HEK293 (cell line): ENCODE results near the gene EYS.

Experiments
- TRIM28 ChIP-seq: IDR thresholded peaks from 2 replicates; pipeline ENCODE4 v1.6.1; 2011; ENCODE audit warnings: low read length, control low read depth, borderline replicate concordance
- ZNF10 ChIP-seq: fragments of 450-650 bp; formaldehyde crosslinking; IDR thresholded peaks from 2 replicates; pipeline ENCODE4 v1.5.1; 2017; ENCODE audit warnings: missing biosample characterization, missing genetic modification characterization
- ZNF155 ChIP-seq: fragments of 450-650 bp; formaldehyde crosslinking; IDR thresholded peaks from 2 replicates; pipeline ENCODE4 v1.5.1; 2016; ENCODE audit warnings: missing biosample characterization, missing genetic modification characterization
- ZNF558 ChIP-seq: fragments of 450-650 bp; formaldehyde crosslinking; IDR thresholded peaks from 2 replicates; pipeline ENCODE4 v1.5.1; 2016; ENCODE audit warnings: missing biosample characterization, missing genetic modification characterization
- TF ChIP-seq, protein P1 (sequence below): fragments of 450-650 bp; formaldehyde crosslinking; IDR thresholded peaks from 2 replicates; pipeline ENCODE4 v1.5.1; 2016; ENCODE audit warnings: missing biosample characterization, missing genetic modification characterization
- TF ChIP-seq, protein P2 (sequence below): fragments of 450-650 bp; formaldehyde crosslinking; IDR thresholded peaks from 2 replicates; pipeline ENCODE4 v1.5.1; 2016; ENCODE audit warnings: missing biosample characterization, missing genetic modification characterization, low read depth

DNA sequence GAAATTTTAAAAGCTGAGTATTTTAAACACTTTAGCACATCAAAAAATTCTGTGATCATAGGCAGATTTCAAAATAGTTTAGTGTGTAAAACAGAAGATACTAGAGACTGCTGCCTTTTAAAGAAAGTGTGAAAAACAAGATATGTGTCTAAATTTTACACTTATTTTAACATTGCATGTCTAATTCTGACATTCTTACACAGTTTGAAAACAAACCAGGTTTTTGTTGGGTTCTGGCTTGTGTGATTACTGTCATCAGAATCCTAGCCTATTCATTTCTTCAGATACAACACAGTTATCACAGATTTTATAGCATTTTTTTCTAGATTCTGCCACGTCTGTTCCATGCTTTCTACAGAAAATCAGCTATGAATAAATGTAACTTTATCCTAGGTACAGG lies 257.1 kb downstream of the EYS start:
- TF ChIP-seq ZNF10 (no peak), ZNF155 (no peak), TRIM28 (no peak), ZNF558 (tag by site-specific recombination) (no peak)
- TF ChIP-seq, protein P1, sequence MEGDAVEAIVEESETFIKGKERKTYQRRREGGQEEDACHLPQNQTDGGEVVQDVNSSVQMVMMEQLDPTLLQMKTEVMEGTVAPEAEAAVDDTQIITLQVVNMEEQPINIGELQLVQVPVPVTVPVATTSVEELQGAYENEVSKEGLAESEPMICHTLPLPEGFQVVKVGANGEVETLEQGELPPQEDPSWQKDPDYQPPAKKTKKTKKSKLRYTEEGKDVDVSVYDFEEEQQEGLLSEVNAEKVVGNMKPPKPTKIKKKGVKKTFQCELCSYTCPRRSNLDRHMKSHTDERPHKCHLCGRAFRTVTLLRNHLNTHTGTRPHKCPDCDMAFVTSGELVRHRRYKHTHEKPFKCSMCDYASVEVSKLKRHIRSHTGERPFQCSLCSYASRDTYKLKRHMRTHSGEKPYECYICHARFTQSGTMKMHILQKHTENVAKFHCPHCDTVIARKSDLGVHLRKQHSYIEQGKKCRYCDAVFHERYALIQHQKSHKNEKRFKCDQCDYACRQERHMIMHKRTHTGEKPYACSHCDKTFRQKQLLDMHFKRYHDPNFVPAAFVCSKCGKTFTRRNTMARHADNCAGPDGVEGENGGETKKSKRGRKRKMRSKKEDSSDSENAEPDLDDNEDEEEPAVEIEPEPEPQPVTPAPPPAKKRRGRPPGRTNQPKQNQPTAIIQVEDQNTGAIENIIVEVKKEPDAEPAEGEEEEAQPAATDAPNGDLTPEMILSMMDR = no peak
- TF ChIP-seq, protein P2, sequence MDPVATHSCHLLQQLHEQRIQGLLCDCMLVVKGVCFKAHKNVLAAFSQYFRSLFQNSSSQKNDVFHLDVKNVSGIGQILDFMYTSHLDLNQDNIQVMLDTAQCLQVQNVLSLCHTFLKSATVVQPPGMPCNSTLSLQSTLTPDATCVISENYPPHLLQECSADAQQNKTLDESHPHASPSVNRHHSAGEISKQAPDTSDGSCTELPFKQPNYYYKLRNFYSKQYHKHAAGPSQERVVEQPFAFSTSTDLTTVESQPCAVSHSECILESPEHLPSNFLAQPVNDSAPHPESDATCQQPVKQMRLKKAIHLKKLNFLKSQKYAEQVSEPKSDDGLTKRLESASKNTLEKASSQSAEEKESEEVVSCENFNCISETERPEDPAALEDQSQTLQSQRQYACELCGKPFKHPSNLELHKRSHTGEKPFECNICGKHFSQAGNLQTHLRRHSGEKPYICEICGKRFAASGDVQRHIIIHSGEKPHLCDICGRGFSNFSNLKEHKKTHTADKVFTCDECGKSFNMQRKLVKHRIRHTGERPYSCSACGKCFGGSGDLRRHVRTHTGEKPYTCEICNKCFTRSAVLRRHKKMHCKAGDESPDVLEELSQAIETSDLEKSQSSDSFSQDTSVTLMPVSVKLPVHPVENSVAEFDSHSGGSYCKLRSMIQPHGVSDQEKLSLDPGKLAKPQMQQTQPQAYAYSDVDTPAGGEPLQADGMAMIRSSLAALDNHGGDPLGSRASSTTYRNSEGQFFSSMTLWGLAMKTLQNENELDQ (tag by site-specific recombination) = no peak
